ENCODE measurements around the gene ZNF600. TPM values are rescaled to one million over a fixed set of nuclear protein-coding genes. Genes with fewer than 3 reads are reported as not detected.
"Not testable (repeated sequence)": the region's sequence is repeated elsewhere in the genome, so short reads cannot be mapped to it uniquely, and the experiment has no call there.

Gene ZNF600
- total RNA-seq (2021; fragmentation: NEBNext Ultra II Directional; extraction: Animal tissue kit (Norgen Biotek cat#: 25700)) (5.9 and 8.0 TPM in 2 replicates), polyA plus RNA-seq (2011; rRNA removed) (2.1 and 3.2 TPM in 2 replicates), polyA minus RNA-seq (2011; rRNA and poly(A)+ RNA removed) (7.7 and 8.1 TPM in 2 replicates)
- polyA plus RNA-seq (2011; cell fraction: cytosol; rRNA removed) = 3.9 TPM
- 7.0 TPM for polyA plus RNA-seq (2011; cell fraction: nucleus; rRNA removed)
- polyA plus RNA-seq (2012, experiment 1 of 2) = 2.8 to 5.6 TPM (median 4.2 TPM) in 4 replicates
- 0.28 TPM for polyA plus RNA-seq (2012, experiment 2 of 2)
- 6.8 TPM for polyA plus RNA-seq (2013, experiment 1 of 2)
- polyA plus RNA-seq (2013, experiment 2 of 2) = 6.0 TPM
- 2.4 TPM for polyA minus RNA-seq (2011; cell fraction: cytosol; rRNA and poly(A)+ RNA removed)
- polyA minus RNA-seq (2011; cell fraction: nucleus; rRNA and poly(A)+ RNA removed) = 10.2 TPM
- long read RNA-seq, experiment 1, partial matches to known transcripts = 0 of 2 reads
- long read RNA-seq, experiment 1, other reads (novel, unspliced or antisense) = 1 of 2 reads
- long read RNA-seq, experiment 2, partial matches to known transcripts = 0 of 5 reads
- long read RNA-seq, experiment 2, other reads (novel, unspliced or antisense) = 4 of 5 reads

DNA sequence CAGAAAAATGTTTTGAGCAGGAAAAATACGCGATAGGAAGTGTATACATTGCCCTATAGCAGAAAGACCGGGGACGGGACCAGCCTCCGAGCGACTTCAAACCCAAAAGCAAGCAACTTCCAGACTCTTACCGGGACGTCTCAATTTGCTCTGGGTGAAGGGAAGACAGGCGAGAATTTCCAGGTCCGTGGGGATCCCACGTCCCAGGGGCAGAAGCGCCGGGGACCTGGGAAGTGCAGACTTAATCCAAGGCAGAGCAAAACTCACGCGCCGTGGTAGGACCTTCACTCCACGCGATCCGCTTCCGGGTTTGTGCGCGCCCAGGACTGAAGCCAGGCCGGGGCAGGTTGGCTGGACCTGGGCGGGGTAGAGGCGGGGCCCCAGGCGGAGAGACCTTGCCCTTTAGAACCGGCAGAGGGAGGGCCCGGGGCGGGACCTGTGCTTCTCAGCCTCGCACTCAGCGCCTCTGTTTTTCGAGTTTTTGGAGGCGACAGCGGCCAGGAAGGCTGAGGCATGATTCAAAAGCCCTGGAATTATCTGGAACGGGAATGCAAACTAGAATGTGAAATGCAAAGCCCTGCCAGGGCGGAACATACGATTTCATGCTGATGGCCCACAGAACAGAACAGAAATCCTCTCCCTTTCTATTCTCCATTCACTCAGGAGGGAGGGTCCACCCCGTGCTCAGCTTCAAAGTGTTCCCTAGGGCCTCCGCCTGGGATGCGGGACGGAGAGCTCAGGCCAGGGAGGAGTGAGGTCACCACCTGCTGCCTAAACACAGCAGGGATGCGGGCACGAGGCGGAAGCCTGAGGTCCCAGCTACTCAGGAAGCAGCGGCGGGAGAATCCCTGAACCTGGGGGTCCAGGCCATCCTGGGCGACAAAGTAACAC lies at the start of gene ZNF600:
Gene ZNF600 (minus strand): TSS at position 328 of the 891 bp plus-strand sequence. CDS start 7,903 bp downstream, outside the sequence.
- 6% methylated on average over 46 of the region's 47 CpGs; no CpG with 5 or more reads in 1 of the 2 experiments for WGBS, 2 experiments (ENCODE audit: extremely low coverage in 1 of 2, insufficient coverage in 1 of 2, insufficient read length in 1 of 2, insufficient replicate concordance in 2 of 2, low coverage in 1 of 2, low lambda C conversion rate in 2 of 2, missing lambda C conversion rate in 1 of 2)
- FAIRE-seq = not testable (repeated sequence)
- CTCF ChIA-PET (ENCODE audit: partially characterized antibody) = interaction anchor here (0.8 to 1.5 kb wide), 2 partner anchors 29 to 164 kb away, joined by 3 read pairs; no protein-coding TSS in a partner anchor
- TF ChIP-seq RBBP5 (IDR thresholded peaks at IDR 0.05; ENCODE audit: borderline replicate concordance, low read depth, low read length) = peak; percentile 70; the same call in 1 of the 2 replicates
- TF ChIP-seq POLR2AphosphoS5 (IDR thresholded peaks at IDR 0.05; ENCODE audit: low read depth, low read length) = peak; percentile 51; the same call in 1 of the 2 replicates
- TF ChIP-seq MAX (IDR thresholded peaks at IDR 0.05) = peak; percentile 62; the same call in 1 of the 2 replicates
- 0 out of 3 replicates have a peak, but pooled peaks of 1 of the 2 experiments have one; percentile 22 for TF ChIP-seq POLR2A (IDR thresholded peaks at IDR 0.05; ENCODE audit: control extremely low read depth in 1 of 2, low read depth in 2 of 2, low read length in 2 of 2)
- TF ChIP-seq SP1 (IDR thresholded peaks at IDR 0.05; ENCODE audit: low read depth, low read length) = peak; percentile 26; the same call in 1 of the 2 replicates
- peak; percentile 78 for TF ChIP-seq KDM4A (IDR thresholded peaks at IDR 0.05; ENCODE audit: low read depth, low read length, severe bottlenecking)
- peak; percentile 62 for TF ChIP-seq PHF8 (conservative IDR thresholded peaks at IDR 0.05; ENCODE audit: low read depth, low read length)
- peak; percentile 51; the same call in 1 of the 2 replicates for TF ChIP-seq TAF1 (IDR thresholded peaks at IDR 0.05; ENCODE audit: low read depth, low read length)

More for the DNA sequence above, at the start of gene ZNF600:
- not testable (repeated sequence) for H2BK120ac ChIP-seq (replicated peaks; ENCODE audit: low read depth, low read length); H3K23ac ChIP-seq (ENCODE audit: insufficient read length); H3K9me3 ChIP-seq (ENCODE audit: insufficient read depth in 2 of 2, low read depth in 1 of 2, low read length in 1 of 2); H4K20me1 ChIP-seq (replicated peaks in 1 of 2; ENCODE audit: control insufficient read depth in 1 of 2, insufficient read depth in 2 of 2, low read length in 2 of 2); H3K18ac ChIP-seq (ENCODE audit: extremely low read depth, low read length); H3K4ac ChIP-seq (replicated peaks; ENCODE audit: insufficient read length, low read depth, low read length); H3K27ac ChIP-seq (ENCODE audit: low read depth, low read length); H3K14ac ChIP-seq (ENCODE audit: insufficient read length); H2BK20ac ChIP-seq (ENCODE audit: low read length); H4K8ac ChIP-seq (ENCODE audit: extremely low read depth, insufficient read depth, low read length); H2BK12ac ChIP-seq (ENCODE audit: low read depth, low read length); H4K91ac ChIP-seq (replicated peaks; ENCODE audit: insufficient read length, low read length); H3K23me2 ChIP-seq (ENCODE audit: low read depth, low read length); H3K56ac ChIP-seq (replicated peaks; ENCODE audit: insufficient read length, low read depth, low read length); H3K79me2 ChIP-seq (ENCODE audit: control insufficient read depth in 1 of 2, insufficient read depth in 2 of 2, low read length in 2 of 2); H3K79me1 ChIP-seq (ENCODE audit: low read depth, low read length); H3K4me1 ChIP-seq (replicated peaks in 1 of 4; ENCODE audit: control insufficient read depth in 3 of 4, insufficient read depth in 4 of 4, low read length in 3 of 4); H2AK5ac ChIP-seq (ENCODE audit: low read depth, low read length); H3K36me3 ChIP-seq (ENCODE audit: control insufficient read depth in 2 of 4, insufficient read depth in 4 of 4, low read length in 3 of 4); H4K5ac ChIP-seq (ENCODE audit: insufficient read length, low read depth, low read length); H2BK15ac ChIP-seq (ENCODE audit: low read length); H2BK5ac ChIP-seq (ENCODE audit: low read depth, low read length)
- POLR2A ChIA-PET (ENCODE audit: partially characterized antibody) = interaction anchor here (0.7 kb wide), 1 partner anchor 521 kb away, joined by 3 read pairs; no protein-coding TSS in a partner anchor
- Histone ChIP-seq H3K4me2 (ENCODE audit: insufficient read depth in 1 of 2, low read depth in 2 of 2, low read length in 2 of 2) (peak within 1 kb of the TSS; percentile 59 to 70), H3K9ac (replicated peaks in 1 of 4; ENCODE audit: extremely low read depth in 1 of 4, low read depth in 3 of 4, low read length in 3 of 4) (peak within 1 kb of the TSS in 3 of 4 experiments; percentile 8 to 68 (median 8); a peak in 3 of 7 replicates), H2AFZ (ENCODE audit: low read length) (peak within 1 kb of the TSS; percentile 86), H3K4me3 (ENCODE audit: extremely low read depth in 1 of 4, insufficient read depth in 2 of 4, low read depth in 3 of 4, low read length in 4 of 4) (peak within 1 kb of the TSS; percentile 69 to 90 (median 72)), H3K27me3 (replicated peaks in 1 of 4; ENCODE audit: control insufficient read depth in 3 of 4, extremely low read depth in 1 of 4, insufficient read depth in 3 of 4, low read length in 3 of 4) (peaks cover 0 to 17% (median 6%) of the 10 kb centered on the region in 4 experiments; a peak in 5 of 7 replicates)
- DNase-seq (ENCODE audit: low read depth in 1 of 2, low spot score in 2 of 2) = peak; percentile 25 to 90

All from H1 (cell line).